ENCODE data around the gene GADD45B.

DNA sequence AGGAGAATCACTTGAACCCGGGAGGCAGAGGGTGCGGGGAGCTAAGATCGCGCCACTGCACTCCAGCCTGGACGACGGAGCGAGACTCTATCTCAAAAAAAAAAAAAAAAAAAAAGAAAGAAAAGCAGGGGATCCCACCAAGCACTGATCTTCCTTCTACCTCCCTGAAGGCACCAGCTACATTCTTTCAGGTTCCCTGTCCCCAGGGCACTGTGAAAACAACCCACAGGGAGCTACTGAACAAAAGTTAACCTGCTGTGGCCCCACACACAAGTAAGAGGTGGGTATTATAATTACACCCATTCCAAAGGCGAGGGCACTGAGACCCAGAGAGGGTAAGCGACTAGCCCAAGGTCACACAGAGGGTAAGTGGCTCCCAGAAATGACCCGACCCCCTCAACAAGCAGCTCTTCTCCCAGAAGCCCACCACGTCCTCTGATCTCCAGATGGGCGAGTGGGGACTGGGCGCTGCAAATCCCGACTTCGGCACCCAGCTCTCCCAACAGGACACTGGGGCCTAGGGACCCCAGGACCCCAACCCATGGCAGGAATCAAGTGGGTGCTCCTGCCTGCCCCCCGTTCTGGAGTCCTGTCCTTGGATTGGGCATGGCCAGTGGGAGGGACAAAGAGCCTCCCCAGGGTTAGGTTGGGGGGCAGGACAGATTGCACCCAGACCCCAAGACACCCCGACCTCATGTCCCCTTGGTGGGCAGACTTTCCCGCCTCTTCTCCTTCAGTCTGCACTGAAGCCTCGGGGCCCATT lies 21.5 kb upstream of the GADD45B start:
- TF ChIP-seq POLR2AphosphoS5 (IDR thresholded peaks at IDR 0.05): no peak
- TF ChIP-seq CTCF (IDR thresholded peaks at IDR 0.05): no peak
- no peak for TF ChIP-seq POLR2A (IDR thresholded peaks at IDR 0.05)
